Measurements from ENCODE around the gene IKZF4.
A peak's percentile ranks its signal among the peaks of the same experiment; 100 is the strongest.
"Not testable (repeated sequence)": the region's sequence is repeated elsewhere in the genome, so short reads cannot be mapped to it uniquely, and the experiment has no call there.

IKZF4 gene

GRCh38 chr12:56041552-56042429 is 20.9 kb downstream of the IKZF4 start, which contains the start of gene RPS26:
Gene RPS26, plus strand, starts transcription at chr12:56041918. Its CDS starts 249 bp downstream, at chr12:56042167.
- H3K79me2 ChIP-seq (ENCODE audit: insufficient read depth, low read length), result peaks cover 21% of the 10 kb centered on the region
- no peaks in the 10 kb centered on the region for H3K9me3 ChIP-seq (ENCODE audit: insufficient read depth, low read length)

GRCh38 chr12:56042430-56042813 is 21.6 kb downstream of the IKZF4 start:
- peak overlapping the region; percentile 82 for H3K27ac ChIP-seq (ENCODE audit: low read depth, low read length)
- H3K27me3 ChIP-seq (ENCODE audit: low read length); H2AFZ ChIP-seq (ENCODE audit: low read depth, low read length, severe bottlenecking); H4K20me1 ChIP-seq (ENCODE audit: low read depth, low read length); H3K9me2 ChIP-seq (replicated peaks; ENCODE audit: insufficient read depth, low read length); H3K9me3 ChIP-seq (ENCODE audit: insufficient read depth, low read length): not testable (repeated sequence)
- H3K4me2 ChIP-seq (ENCODE audit: low read depth, low read length, poor library complexity, severe bottlenecking), result peak overlapping the region; percentile 90
- H3K9ac ChIP-seq (ENCODE audit: low read length), result peak overlapping the region; percentile 80
- H3F3A ChIP-seq (ENCODE audit: insufficient read depth), result peaks cover 39% of the 10 kb centered on the region
- peaks cover 15% of the 10 kb centered on the region for H3K36me3 ChIP-seq (ENCODE audit: low read length)
- H3K79me2 ChIP-seq (ENCODE audit: insufficient read depth, low read length), result peaks cover 21% of the 10 kb centered on the region
- peak overlapping the region; percentile 90 for H3K4me3 ChIP-seq (ENCODE audit: insufficient read depth, low read length, poor library complexity, severe bottlenecking)

More at GRCh38 chr12:56041552-56042429, 20.9 kb downstream of the IKZF4 start, which contains the start of gene RPS26:
- peaks cover 39% of the 10 kb centered on the region for H3F3A ChIP-seq (ENCODE audit: insufficient read depth)
- H2AFZ ChIP-seq (ENCODE audit: low read depth, low read length, severe bottlenecking), result peak within 1 kb of the TSS; percentile 97
- H3K36me3 ChIP-seq (ENCODE audit: low read length), result peaks cover 15% of the 10 kb centered on the region
- peak within 1 kb of the TSS; percentile 82 for H3K27ac ChIP-seq (ENCODE audit: low read depth, low read length)
- peak within 1 kb of the TSS; percentile 90 for H3K4me3 ChIP-seq (ENCODE audit: insufficient read depth, low read length, poor library complexity, severe bottlenecking)
- peak within 1 kb of the TSS; percentile 94 for H3K4me2 ChIP-seq (ENCODE audit: low read depth, low read length, poor library complexity, severe bottlenecking)
- 0 out of 2 replicates have a peak, but pooled peaks cover 6% of the 10 kb centered on the region for H4K20me1 ChIP-seq (ENCODE audit: low read depth, low read length)
- no peaks in the 10 kb centered on the region for H3K9me2 ChIP-seq (replicated peaks; ENCODE audit: insufficient read depth, low read length)
- no peaks in the 10 kb centered on the region for H3K27me3 ChIP-seq (ENCODE audit: low read length)
- TF ChIP-seq EZH2phosphoT487 (conservative IDR thresholded peaks at IDR 0.05; ENCODE audit: low read length), result no peak
- TF ChIP-seq CTCF (IDR thresholded peaks at IDR 0.05; ENCODE audit: insufficient read depth, low read length, poor library complexity, severe bottlenecking), result peak; percentile 66
- peak within 1 kb of the TSS; percentile 80 for H3K9ac ChIP-seq (ENCODE audit: low read length)

- Histone ChIP-seq H3K36me3 (ENCODE audit: low read length) (peaks cover 15% of the 10 kb centered on the region), H3K27ac (ENCODE audit: low read depth, low read length) (peak overlapping the region; percentile 82; the same call in 1 of the 2 replicates), H3K9me3 (ENCODE audit: insufficient read depth, low read length) (no peaks in the 10 kb centered on the region), H3K9ac (ENCODE audit: low read length) (peak overlapping the region; percentile 80), H3K27me3 (ENCODE audit: low read length) (no peaks in the 10 kb centered on the region), H3F3A (ENCODE audit: insufficient read depth) (peaks cover 39% of the 10 kb centered on the region), H2AFZ (ENCODE audit: low read depth, low read length, severe bottlenecking) (no peak overlapping the region), H3K79me2 (ENCODE audit: insufficient read depth, low read length) (peaks cover 21% of the 10 kb centered on the region), H3K9me2 (replicated peaks; ENCODE audit: insufficient read depth, low read length) (no peaks in the 10 kb centered on the region), H4K20me1 (ENCODE audit: low read depth, low read length) (0 out of 2 replicates have a peak, but pooled peaks cover 6% of the 10 kb centered on the region), H3K4me3 (ENCODE audit: insufficient read depth, low read length, poor library complexity, severe bottlenecking) (peak overlapping the region; percentile 90), H3K4me2 (ENCODE audit: low read depth, low read length, poor library complexity, severe bottlenecking) (peak overlapping the region; percentile 90)
- no peak for TF ChIP-seq CTCF (IDR thresholded peaks at IDR 0.05; ENCODE audit: insufficient read depth, low read length, poor library complexity, severe bottlenecking)
- no peak for TF ChIP-seq EZH2phosphoT487 (conservative IDR thresholded peaks at IDR 0.05; ENCODE audit: low read length)
Observed at GRCh38 chr12:56042843-56043242, 22.0 kb downstream of the IKZF4 start.

Measured in SU-DHL-6 (cell line).